ENCODE measurements around the gene PRKCI. TPM values are rescaled to one million over a fixed set of nuclear protein-coding genes. Genes with fewer than 3 reads are reported as not detected.
"Not testable (repeated sequence)": the region's sequence is repeated elsewhere in the genome, so short reads cannot be mapped to it uniquely, and the experiment has no call there.

The PRKCI gene
- total and polyA plus RNA-seq, 4 donors, result 9.6 to 33.6 (median 23.9) TPM

DNA sequence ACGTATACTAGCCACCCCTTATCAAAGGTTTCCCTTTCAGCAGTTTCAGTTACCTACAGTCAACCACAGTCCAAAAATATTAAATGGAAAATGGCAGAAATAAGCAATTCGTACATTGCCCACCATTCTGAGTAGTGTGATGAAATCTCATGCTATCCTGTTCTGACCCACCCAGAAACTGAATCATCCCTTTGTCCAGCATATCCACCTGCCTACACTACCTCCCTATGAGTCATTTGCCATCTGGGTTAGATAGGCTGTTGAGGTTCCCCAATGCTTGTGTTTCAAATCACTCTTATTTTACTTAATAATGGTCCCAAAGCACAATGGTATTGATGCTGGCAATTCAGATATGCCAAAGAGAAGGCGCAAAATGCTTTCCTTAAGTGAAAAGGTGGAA, 25.4 kb upstream of the PRKCI start:
- Histone ChIP-seq H3K36me3 (ENCODE audit: control insufficient read depth in 1 of 2, insufficient read depth in 2 of 2, low read length in 1 of 2) (no peaks in the 10 kb centered on the region), H3K27me3 (ENCODE audit: control insufficient read depth in 1 of 2, insufficient read depth in 2 of 2, low read length in 1 of 2) (no peaks in the 10 kb centered on the region), H3K4me3 (ENCODE audit: low read length in 2 of 2) (no peak overlapping the region), H3K27ac (ENCODE audit: low read depth in 1 of 2, low read length in 2 of 2) (no peak overlapping the region), H3K4me1 (ENCODE audit: control insufficient read depth in 1 of 2, insufficient read depth in 2 of 2, low read length in 2 of 2) (no peaks in the 10 kb centered on the region), H3K9me3 (ENCODE audit: control insufficient read depth, low read length) (no peaks in the 10 kb centered on the region)
- DNase-seq, result no peak
- intact Hi-C loops (cut with DNase I), result loop anchor here in 1 of 2 donors (10.0 kb wide), 1 partner anchor 78 kb away; no protein-coding TSS in a partner anchor
- WGBS, 2 donors, result 93 to 95% methylated on average over 3 of the region's 3 CpGs
- no peak for ATAC-seq (ENCODE audit: low FRiP score)

DNA sequence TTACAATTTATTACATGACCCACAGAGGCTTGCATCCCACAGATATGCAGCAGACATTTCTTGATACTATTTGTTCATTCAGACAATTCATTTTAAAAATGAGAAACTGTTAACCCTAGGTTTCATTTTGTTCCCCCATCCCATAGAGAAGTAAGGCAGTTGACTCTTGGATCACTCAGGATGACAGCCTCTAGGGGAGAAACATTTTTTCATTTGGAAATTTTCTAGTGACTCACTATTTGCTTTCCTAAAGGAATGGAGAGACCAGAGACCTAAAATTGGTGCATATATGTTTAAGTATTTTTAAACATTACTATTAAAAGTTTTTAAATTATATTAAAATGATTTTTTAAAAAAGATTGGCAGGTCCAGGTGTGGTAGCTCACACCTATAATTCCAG, 21.2 kb upstream of the PRKCI start:
- DNase-seq (no peak), ATAC-seq (ENCODE audit: low FRiP score) (no peak)
- intact Hi-C loops (cut with DNase I), result no loop called here
- H3K27me3 ChIP-seq (ENCODE audit: control insufficient read depth in 1 of 2, insufficient read depth in 2 of 2, low read length in 1 of 2), result no peaks in the 10 kb centered on the region
- no peaks in the 10 kb centered on the region for H3K9me3 ChIP-seq (ENCODE audit: control insufficient read depth, low read length)
- no peak overlapping the region for H3K27ac ChIP-seq (ENCODE audit: low read depth in 1 of 2, low read length in 2 of 2)
- H3K4me1 ChIP-seq (ENCODE audit: control insufficient read depth in 1 of 2, insufficient read depth in 2 of 2, low read length in 2 of 2), result no peaks in the 10 kb centered on the region
- no peak overlapping the region for H3K4me3 ChIP-seq (ENCODE audit: low read length in 2 of 2)
- H3K36me3 ChIP-seq (ENCODE audit: control insufficient read depth in 1 of 2, insufficient read depth in 2 of 2, low read length in 1 of 2), result no peaks in the 10 kb centered on the region

DNA sequence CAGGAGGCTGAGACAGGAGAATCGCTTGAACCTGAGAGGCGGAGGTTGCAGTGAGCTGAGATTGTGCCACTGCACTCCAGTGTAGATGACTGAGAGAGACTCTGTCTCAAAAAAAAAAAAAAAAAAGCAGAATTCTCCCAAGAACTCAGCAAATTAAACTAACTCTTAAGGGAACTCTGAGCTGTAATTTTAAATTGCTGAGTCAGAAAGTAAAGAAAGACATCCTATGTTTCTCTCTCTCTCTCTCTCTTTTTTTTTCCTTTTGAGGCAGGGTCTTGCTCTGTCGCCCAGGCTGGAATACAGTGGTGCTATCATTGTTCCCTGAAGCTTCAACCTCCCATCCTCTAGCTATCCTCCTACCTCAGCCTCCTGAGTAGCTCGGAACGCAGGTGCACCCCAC, 20.7 kb upstream of the PRKCI start:
- WGBS, 2 donors, result 89 to 93% methylated on average over 5 of the region's 5 CpGs
- Histone ChIP-seq H3K27me3 (ENCODE audit: control insufficient read depth in 1 of 2, insufficient read depth in 2 of 2, low read length in 1 of 2) (no peaks in the 10 kb centered on the region), H3K9me3 (ENCODE audit: control insufficient read depth, low read length) (no peaks in the 10 kb centered on the region), H3K4me1 (ENCODE audit: control insufficient read depth in 1 of 2, insufficient read depth in 2 of 2, low read length in 2 of 2) (no peaks in the 10 kb centered on the region), H3K27ac (ENCODE audit: low read depth in 1 of 2, low read length in 2 of 2) (no peak overlapping the region), H3K36me3 (ENCODE audit: control insufficient read depth in 1 of 2, insufficient read depth in 2 of 2, low read length in 1 of 2) (no peaks in the 10 kb centered on the region), H3K4me3 (ENCODE audit: low read length in 2 of 2) (no peak overlapping the region)
- intact Hi-C loops (cut with DNase I), result no loop called here
- ATAC-seq (ENCODE audit: low FRiP score), result no peak
- DNase-seq, result no peak

DNA sequence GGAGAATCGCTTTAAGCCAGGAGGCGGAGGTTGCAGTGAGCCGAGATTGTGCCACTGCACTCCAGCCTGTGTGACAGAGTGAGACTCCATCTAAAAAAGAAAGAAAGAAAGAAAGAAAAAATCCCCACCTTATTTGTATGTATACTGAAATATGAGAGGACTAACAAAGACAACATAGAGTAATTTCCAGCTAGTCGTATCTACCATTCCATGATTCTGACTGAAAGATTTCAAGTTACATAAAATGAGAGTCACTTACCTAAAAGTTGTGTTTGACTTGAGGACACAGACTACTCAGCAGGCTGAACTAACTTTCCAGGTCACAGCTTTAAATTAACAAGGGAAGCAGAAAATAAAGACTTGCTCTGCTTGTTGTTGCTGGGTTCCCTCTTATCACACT, 18.8 kb upstream of the PRKCI start:
- Histone ChIP-seq H3K9me3 (ENCODE audit: control insufficient read depth, low read length) (no peaks in the 10 kb centered on the region), H3K36me3 (ENCODE audit: control insufficient read depth in 1 of 2, insufficient read depth in 2 of 2, low read length in 1 of 2) (no peaks in the 10 kb centered on the region), H3K27ac (ENCODE audit: low read depth in 1 of 2, low read length in 2 of 2) (no peak overlapping the region), H3K4me1 (ENCODE audit: control insufficient read depth in 1 of 2, insufficient read depth in 2 of 2, low read length in 2 of 2) (no peaks in the 10 kb centered on the region), H3K27me3 (ENCODE audit: control insufficient read depth in 1 of 2, insufficient read depth in 2 of 2, low read length in 1 of 2) (no peaks in the 10 kb centered on the region), H3K4me3 (ENCODE audit: low read length in 2 of 2) (no peak overlapping the region)
- 69 to 88% methylated on average over 4 of the region's 4 CpGs for WGBS, 2 donors
- intact Hi-C loops (cut with DNase I), result no loop called here
- no peak for DNase-seq
- no peak for ATAC-seq (ENCODE audit: low FRiP score)

DNA sequence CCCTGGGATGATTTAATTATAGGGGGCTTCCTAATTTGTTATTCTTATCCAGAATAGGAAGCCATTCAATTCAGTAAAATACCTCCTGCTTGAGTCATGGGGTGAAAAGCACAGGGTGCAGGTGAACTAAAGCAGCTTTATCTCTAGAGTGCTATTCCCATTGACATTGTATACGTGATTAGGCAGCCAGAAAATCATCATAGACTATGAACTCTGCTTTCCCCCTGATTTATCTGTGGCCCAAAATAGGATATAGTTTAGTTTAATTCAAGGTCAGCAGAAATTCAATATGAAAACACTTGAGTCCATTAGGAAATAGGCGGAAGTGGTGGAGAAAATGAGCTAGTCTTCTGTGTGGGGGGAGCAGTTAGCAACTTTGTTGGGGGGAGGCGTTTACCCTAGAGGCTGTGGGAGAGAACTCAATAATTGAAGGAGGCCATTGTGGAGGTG, 18.2 kb upstream of the PRKCI start:
- no peaks in the 10 kb centered on the region for H3K36me3 ChIP-seq (ENCODE audit: control insufficient read depth in 1 of 2, insufficient read depth in 2 of 2, low read length in 1 of 2)
- 75 to 76% methylated on average over 3 of the region's 3 CpGs for WGBS, 2 donors
- ATAC-seq (ENCODE audit: low FRiP score) (no peak), DNase-seq (no peak)
- H3K27me3 ChIP-seq (ENCODE audit: control insufficient read depth in 1 of 2, insufficient read depth in 2 of 2, low read length in 1 of 2), result no peaks in the 10 kb centered on the region
- no peaks in the 10 kb centered on the region for H3K9me3 ChIP-seq (ENCODE audit: control insufficient read depth, low read length)
- intact Hi-C loops (cut with DNase I), result no loop called here
- H3K4me1 ChIP-seq (ENCODE audit: control insufficient read depth in 1 of 2, insufficient read depth in 2 of 2, low read length in 2 of 2), result no peaks in the 10 kb centered on the region
- no peak overlapping the region for H3K27ac ChIP-seq (ENCODE audit: low read depth in 1 of 2, low read length in 2 of 2)
- no peak overlapping the region for H3K4me3 ChIP-seq (ENCODE audit: low read length in 2 of 2)

DNA sequence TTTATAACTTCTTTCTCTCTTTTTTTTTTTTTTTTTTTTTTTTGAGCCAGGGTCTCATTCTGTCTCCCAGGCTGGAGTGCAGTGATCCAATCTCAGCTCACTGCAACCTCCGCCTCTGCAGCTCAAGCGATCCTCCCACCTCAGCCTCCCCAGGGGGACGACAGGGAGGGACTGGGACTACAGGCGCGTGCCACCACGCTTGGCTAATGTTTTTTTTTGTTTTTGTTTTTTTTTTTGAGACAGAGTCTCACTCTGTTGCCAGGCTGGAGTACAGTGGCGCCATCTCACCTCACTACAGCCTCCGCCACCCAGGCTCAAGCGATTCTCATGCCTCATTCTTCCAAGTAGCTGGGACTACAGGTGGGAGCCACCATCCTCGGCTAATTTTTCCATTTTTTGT, 17.7 kb upstream of the PRKCI start:
- Histone ChIP-seq H3K36me3 (ENCODE audit: control insufficient read depth in 1 of 2, insufficient read depth in 2 of 2, low read length in 1 of 2) (no peaks in the 10 kb centered on the region), H3K4me3 (ENCODE audit: low read length in 2 of 2) (no peak overlapping the region), H3K27ac (ENCODE audit: low read depth in 1 of 2, low read length in 2 of 2) (no peak overlapping the region), H3K27me3 (ENCODE audit: control insufficient read depth in 1 of 2, insufficient read depth in 2 of 2, low read length in 1 of 2) (no peaks in the 10 kb centered on the region), H3K9me3 (ENCODE audit: control insufficient read depth, low read length) (no peaks in the 10 kb centered on the region), H3K4me1 (ENCODE audit: control insufficient read depth in 1 of 2, insufficient read depth in 2 of 2, low read length in 2 of 2) (no peaks in the 10 kb centered on the region)
- no peak for DNase-seq
- intact Hi-C loops (cut with DNase I), result no loop called here
- ATAC-seq (ENCODE audit: low FRiP score), result no peak
- WGBS, 2 donors, result 93 to 94% methylated on average over 10 of the region's 10 CpGs

DNA sequence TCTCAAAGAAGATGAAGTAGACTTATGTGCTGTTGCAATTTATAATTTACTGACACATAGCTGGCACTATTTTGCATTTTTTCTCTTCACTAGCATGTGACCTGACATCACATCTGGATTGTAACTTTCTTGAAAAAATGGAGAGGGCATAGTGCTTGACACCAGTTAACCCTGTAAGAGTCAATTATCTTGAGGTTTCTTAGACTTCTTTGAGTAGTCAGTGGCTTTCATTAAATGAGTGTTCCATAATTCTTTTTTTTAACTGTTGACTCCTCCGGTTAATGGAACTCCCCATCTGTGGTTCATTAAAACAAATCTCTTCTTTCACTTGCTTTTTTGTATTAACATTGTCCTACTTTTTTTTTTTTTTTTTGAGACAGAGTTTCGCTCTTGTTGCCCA, 16.9 kb upstream of the PRKCI start:
- DNase-seq (no peak), ATAC-seq (ENCODE audit: low FRiP score) (no peak)
- WGBS, 2 donors, result 80 to 85% methylated on average over 2 of the region's 2 CpGs
- intact Hi-C loops (cut with DNase I), result no loop called here
- H3K27me3 ChIP-seq (ENCODE audit: control insufficient read depth in 1 of 2, insufficient read depth in 2 of 2, low read length in 1 of 2), result no peaks in the 10 kb centered on the region
- no peaks in the 10 kb centered on the region for H3K36me3 ChIP-seq (ENCODE audit: control insufficient read depth in 1 of 2, insufficient read depth in 2 of 2, low read length in 1 of 2)
- no peaks in the 10 kb centered on the region for H3K4me1 ChIP-seq (ENCODE audit: control insufficient read depth in 1 of 2, insufficient read depth in 2 of 2, low read length in 2 of 2)
- no peak overlapping the region for H3K4me3 ChIP-seq (ENCODE audit: low read length in 2 of 2)
- H3K9me3 ChIP-seq (ENCODE audit: control insufficient read depth, low read length), result no peaks in the 10 kb centered on the region
- H3K27ac ChIP-seq (ENCODE audit: low read depth in 1 of 2, low read length in 2 of 2), result no peak overlapping the region

DNA sequence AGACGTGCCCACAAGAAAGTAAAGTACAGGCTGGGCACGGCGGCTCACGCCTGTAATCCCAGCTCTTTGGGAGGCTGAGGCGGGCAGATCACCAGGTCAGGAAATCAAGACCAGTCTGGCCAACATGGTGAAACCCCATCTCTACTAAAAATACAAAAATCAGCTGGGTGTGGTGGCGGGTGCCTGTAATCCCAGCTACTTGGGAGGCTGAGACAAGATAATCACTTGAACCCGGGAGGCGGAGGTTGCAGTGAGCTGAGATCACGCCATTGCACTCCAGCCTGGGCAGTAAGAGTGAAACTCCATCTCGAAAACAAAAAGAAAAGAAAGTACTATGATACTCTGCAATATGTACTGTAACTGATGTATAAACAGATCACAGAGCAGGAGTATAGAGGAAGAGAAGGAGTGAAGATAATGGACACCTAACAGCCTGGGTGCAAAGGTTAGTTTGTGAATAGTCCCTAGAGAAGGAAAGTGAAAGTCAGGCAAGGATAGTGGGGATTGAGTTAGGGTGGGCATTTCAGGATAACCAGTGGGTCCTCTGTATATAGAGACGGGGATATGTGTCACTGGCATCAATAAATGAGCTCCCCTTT, 16.0 kb upstream of the PRKCI start:
- intact Hi-C loops (cut with DNase I); H3K27me3 ChIP-seq (ENCODE audit: control insufficient read depth in 1 of 2, insufficient read depth in 2 of 2, low read length in 1 of 2); H3K27ac ChIP-seq (ENCODE audit: low read depth in 1 of 2, low read length in 2 of 2); H3K36me3 ChIP-seq (ENCODE audit: control insufficient read depth in 1 of 2, insufficient read depth in 2 of 2, low read length in 1 of 2); DNase-seq; H3K4me1 ChIP-seq (ENCODE audit: control insufficient read depth in 1 of 2, insufficient read depth in 2 of 2, low read length in 2 of 2); H3K4me3 ChIP-seq (ENCODE audit: low read length in 2 of 2); H3K9me3 ChIP-seq (ENCODE audit: control insufficient read depth, low read length); ATAC-seq (ENCODE audit: low FRiP score): not testable (repeated sequence)
- WGBS, 2 donors, result 88 to 94% methylated on average over 11 of the region's 11 CpGs

DNA sequence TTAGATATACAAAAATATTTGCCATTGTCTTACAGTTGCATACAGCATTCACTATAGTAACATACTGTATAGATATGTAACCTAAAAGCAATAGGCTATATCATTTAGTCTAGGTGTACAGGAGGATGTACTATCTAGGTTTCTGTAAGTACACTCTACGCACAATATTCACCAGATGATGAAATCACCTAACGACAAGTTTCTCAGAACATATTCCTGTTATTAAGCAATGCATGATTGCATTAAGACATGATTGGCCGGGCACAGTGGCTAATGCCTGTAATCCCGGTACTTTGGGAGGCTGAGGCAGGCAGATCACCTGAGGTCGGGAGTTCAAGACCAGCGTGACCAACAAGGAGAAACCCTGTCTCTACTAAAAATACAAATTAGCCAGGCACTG, 14.5 kb upstream of the PRKCI start:
- no peak overlapping the region for H3K27ac ChIP-seq (ENCODE audit: low read depth in 1 of 2, low read length in 2 of 2)
- DNase-seq (no peak), ATAC-seq (ENCODE audit: low FRiP score) (no peak)
- intact Hi-C loops (cut with DNase I), result no loop called here
- no peaks in the 10 kb centered on the region for H3K36me3 ChIP-seq (ENCODE audit: control insufficient read depth in 1 of 2, insufficient read depth in 2 of 2, low read length in 1 of 2)
- H3K4me1 ChIP-seq (ENCODE audit: control insufficient read depth in 1 of 2, insufficient read depth in 2 of 2, low read length in 2 of 2), result no peaks in the 10 kb centered on the region
- 73 to 82% methylated on average over 6 of the region's 6 CpGs for WGBS, 2 donors
- H3K27me3 ChIP-seq (ENCODE audit: control insufficient read depth in 1 of 2, insufficient read depth in 2 of 2, low read length in 1 of 2), result no peaks in the 10 kb centered on the region
- no peaks in the 10 kb centered on the region for H3K9me3 ChIP-seq (ENCODE audit: control insufficient read depth, low read length)
- no peak overlapping the region for H3K4me3 ChIP-seq (ENCODE audit: low read length in 2 of 2)

Data from aorta (tissue), 5 donors.